Left ventricle myocardium superior (tissue), 1 donor: Measurements from ENCODE around the gene TSSK3. TPM values are rescaled to one million over a fixed set of nuclear protein-coding genes. Genes with fewer than 3 reads are reported as not detected.

ENCODE experiments used
- ATAC-seq: fragments of 200-7000 bp; cut with Tn5 transposase; one replicate; pipeline ENCODE4 v1.9.1; 2020; ENCODE audit warnings: mild to moderate bottlenecking, moderate library complexity
- DNase-seq: peaks from one replicate; pipeline ENCODE4 v3.0.0-alpha.2; 2020
- intact Hi-C: fragments of 100-400 bp; cut with micrococcal nuclease; formaldehyde crosslinking; loops from one replicate; pipeline ENCODE4 v1.11.0; 2022
- total RNA-seq: library from RNA; stranded (reverse); fragmentation: NEBNext Ultra II Directional; extraction: Animal tissue kit (Norgen Biotek cat#: 25700); gene quantifications from one replicate; pipeline ENCODE4 v1.2.1, GENCODE V29; 2021
- donor health status: DM: no; HTN: yes; CAD: no; lungs with severe emphysema.

The TSSK3 gene
- total RNA-seq, 1 donor from 2014 or later: 2.0 TPM

DNA sequence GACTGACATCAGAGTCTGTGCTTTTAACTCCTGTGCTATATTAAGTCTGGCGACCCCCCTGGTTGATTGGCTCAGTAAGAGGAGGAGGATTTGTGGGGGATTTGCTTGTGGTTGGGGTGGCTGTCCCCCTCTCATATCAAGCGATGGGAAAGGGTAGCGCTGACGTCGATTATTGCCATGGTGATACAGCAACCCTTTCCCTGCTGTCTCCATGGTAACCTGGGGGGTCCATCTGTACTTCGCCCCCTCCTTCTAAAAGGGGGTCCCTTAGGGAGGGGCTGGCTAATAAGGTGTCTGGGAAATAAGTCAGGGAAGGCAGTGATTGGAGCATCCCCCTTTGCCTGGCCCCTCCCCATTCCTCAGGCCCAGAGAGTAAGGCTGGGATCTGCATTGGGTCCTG, 4.7 kb upstream of the TSSK3 start:
- no peak for DNase-seq
- ATAC-seq: no peak
- intact Hi-C loops: no loop called here

DNA sequence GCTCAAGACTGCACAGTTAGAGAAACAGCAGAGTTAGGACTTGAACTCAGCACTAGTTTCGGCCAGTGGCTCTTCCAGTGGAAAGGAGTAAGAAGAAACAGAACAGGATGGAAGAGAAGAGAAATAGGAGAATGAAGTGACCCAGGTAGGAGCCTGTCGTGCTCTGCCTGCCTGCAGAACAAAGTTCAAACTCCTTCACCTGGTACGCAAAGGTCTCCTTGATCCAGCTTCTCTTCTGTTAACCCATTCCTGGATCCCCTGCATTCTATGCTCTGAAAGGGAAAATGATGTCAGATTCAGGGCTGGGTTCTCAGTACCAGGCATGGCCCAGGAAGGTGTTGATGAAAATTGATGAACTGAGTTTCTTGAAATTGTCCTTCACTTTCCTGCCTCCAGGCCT, 3.9 kb upstream of the TSSK3 start:
- no peak for DNase-seq
- no peak for ATAC-seq
- intact Hi-C loops: no loop called here

GRCh38 chr1:32361308-32361673, 1.0 kb upstream of the TSSK3 start:
- ATAC-seq: no peak
- intact Hi-C loops: no loop called here

DNA sequence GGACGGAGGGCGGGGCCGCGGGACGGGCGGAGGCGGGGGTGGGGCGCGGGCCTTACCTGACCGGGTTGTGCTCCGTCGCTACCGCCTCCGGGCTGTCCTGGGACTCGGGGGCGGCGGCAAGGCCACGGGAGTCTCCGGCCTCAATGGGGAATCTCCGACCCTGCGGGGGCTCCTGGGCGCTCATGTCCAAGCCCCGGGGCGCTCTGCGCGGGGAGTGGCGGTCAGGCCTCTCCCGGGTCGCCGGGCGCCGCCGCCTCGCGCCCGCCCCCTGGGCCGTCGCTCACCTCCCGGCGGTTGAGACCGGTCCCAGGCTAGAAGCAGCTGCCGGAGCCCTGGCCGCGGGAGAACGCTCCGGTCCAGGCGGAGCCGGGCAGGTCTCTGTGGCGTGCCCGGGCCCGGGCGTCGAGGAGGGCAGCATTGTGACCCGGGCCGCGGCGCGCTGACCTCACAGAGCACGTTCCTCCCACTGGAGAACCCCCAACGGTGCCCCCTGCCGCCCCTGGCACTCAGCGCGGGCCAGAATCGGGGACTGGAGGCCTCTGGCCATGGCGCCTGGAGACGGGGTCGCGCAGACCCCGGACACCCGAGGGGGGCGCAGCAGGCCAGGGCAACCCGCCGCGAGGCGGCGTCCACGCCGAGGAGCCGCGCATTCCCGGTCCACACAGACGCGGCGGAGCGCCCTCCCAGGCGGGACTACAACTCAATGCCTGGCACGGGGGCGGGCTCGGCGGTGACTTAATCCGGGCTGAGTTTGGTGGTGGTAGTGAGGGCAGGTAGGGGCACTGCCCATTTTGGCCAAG, 465 bp upstream of the TSSK3 start:
- intact Hi-C loops: no loop called here
- DNase-seq (peak; percentile 80), ATAC-seq (peak; percentile 80)

More at GRCh38 chr1:32361308-32361673, 1.0 kb upstream of the TSSK3 start:
- no peak for DNase-seq

GRCh38 chr1:32363713-32364112, 1.4 kb downstream of the TSSK3 start:
- ATAC-seq: no peak
- DNase-seq: no peak
- intact Hi-C loops: no loop called here

GRCh38 chr1:32364836-32365235, 2.5 kb downstream of the TSSK3 start:
- no peak for ATAC-seq
- no peak for DNase-seq
- intact Hi-C loops: no loop called here

DNA sequence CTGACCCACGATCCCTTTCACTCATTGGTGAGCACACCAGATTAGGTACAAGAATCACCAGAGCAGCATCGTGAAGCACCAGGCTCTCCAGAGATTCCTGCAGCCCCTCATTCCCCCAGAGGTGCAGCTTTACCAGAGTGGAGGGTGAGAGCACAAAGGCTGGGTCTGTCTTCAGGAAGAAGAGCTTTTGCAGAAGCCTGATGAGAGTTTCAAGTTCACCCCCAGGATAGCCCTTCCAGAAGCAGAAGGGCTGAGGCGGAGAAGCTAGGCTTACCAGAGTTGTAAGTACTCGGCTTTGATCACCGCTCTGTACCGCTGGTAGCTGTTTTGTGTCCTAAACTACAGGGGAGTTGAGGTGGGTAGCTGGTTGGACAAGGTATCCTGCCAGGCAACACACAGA, 3.1 kb downstream of the TSSK3 start:
- intact Hi-C loops: no loop called here
- no peak for DNase-seq
- no peak for ATAC-seq

- no peak for DNase-seq
- intact Hi-C loops: no loop called here
- ATAC-seq: no peak
These were observed 5.7 kb downstream of the TSSK3 start for GRCh38 chr1:32367912-32368635.

DNA sequence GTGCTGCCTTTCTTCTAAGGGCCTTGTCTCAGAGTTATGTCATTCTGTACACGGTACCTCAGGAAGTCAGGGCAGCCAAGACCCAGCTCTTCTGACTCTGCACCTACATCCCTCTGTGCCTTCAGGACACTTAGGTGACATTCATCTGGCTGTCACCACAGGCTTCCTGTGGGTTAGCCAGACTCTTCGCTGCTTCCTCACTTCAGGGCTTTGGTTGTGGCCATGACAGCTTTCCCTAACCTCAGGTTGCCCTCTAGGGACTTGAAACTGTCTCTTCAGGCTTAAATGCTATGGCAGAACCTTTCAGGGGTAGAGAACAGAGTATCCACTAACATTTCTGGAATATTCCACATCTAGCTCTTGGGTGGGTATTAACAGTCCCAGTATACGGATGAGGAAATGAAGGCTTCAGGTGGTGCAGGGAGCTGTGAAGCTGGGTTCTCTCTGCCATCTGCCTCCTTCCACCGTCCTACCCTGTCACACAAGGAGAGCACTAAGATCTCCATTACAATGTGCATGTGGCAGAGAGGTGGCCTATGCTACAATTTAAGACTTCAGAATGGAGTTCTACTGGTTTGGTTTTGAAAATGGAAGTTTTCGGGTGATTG, 9.9 kb downstream of the TSSK3 start:
- intact Hi-C loops: no loop called here
- ATAC-seq (no peak), DNase-seq (no peak)

GRCh38 chr1:32373996-32374592, 11.8 kb downstream of the TSSK3 start:
- ATAC-seq (no peak), DNase-seq (no peak)
- intact Hi-C loops: no loop called here

DNA sequence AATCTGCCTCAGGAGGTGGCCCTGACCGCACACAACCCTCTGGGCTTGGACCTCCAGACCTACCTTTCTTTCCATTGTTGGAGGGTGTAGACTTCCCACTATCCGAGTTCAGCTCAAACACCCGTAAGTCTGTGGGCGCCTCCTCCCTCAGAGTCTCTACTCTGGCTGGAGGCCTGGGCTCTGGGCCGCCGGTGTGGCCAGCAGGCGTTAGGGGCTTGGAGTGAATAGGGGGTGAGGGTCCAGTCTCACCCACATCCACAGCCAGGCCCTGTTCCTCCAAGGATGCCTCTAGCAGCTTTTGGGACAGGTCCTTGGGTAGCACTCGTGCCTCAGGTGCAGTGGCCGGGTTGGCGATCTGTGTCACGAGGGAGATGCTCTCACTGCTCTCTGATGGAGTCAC, 13.9 kb downstream of the TSSK3 start:
- DNase-seq: no peak

GRCh38 chr1:32377541-32378220, 15.3 kb downstream of the TSSK3 start:
- ATAC-seq: no peak
- DNase-seq: no peak
- intact Hi-C loops: no loop called here

More for the DNA sequence above, 13.9 kb downstream of the TSSK3 start:
- intact Hi-C loops: no loop called here
- no peak for ATAC-seq

DNA sequence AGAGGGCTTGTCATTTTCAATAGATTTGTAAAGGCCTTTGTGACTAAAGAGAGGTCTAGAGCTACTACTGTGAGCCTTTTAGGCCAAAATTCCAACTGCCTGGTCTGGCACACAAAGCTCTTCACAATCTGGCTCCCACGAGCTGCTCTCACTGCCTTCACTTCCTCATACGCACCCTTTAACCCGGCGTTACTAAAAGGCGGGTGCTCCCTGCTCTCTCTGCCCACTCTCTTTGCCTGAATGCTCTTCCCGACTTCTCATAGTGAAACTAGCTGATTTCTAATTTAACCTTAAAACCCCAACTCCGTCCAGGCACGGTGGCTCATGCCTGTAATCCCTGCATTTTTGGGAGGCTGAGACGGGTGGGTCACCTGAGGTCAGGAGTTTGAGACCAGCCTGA, 17.7 kb downstream of the TSSK3 start:
- intact Hi-C loops: no loop called here
- ATAC-seq (no peak), DNase-seq (no peak)

GRCh38 chr1:32386676-32387392, 24.5 kb downstream of the TSSK3 start:
- no peak for DNase-seq
- intact Hi-C loops: no loop called here
- no peak for ATAC-seq

GRCh38 chr1:32388641-32389040, 26.3 kb downstream of the TSSK3 start:
- no peak for ATAC-seq
- intact Hi-C loops: no loop called here
- no peak for DNase-seq

GRCh38 chr1:32390904-32391870, 28.8 kb downstream of the TSSK3 start:
- intact Hi-C loops: no loop called here
- DNase-seq: no peak

DNA sequence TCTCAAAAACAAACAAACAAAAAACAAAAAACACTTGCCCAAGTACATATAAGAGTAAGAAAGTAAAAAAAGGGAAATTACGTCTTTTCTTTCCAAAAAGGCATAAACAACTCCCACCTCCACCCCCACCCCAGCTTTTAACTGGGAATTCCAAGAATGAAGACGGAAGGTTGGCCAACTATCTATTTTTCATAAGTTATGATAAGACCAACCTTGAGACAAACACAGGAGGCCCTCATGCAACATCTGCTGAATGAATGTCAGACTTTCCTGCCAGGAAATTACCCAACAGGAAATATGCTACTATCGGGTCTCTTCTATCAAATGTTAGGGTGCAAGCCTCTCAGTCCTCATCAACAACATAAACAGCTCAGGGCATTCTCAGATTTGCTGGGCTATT, 30.0 kb downstream of the TSSK3 start:
- DNase-seq: no peak
- no peak for ATAC-seq
- intact Hi-C loops: no loop called here

More at GRCh38 chr1:32390904-32391870, 28.8 kb downstream of the TSSK3 start:
- no peak for ATAC-seq

DNA sequence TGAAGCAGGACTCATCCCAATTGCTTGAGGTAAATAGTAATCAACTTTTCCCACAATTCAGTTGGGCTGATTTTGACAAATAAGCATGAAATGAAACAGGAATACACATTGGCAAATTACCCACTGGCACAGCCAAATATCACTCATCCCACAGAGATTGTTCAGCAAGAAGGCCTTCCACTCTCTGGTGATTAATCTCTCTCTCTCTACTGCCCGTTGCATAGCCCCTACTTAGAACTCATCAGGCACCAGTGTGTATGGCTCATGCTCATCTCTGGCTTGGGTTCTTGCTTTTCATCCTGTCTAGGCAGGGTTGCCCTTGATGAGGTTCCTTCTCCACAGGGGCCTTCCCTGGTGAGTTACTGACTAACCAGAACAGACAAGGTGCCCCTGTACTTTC, 30.8 kb downstream of the TSSK3 start:
- DNase-seq: no peak
- intact Hi-C loops: no loop called here
- no peak for ATAC-seq
